Stimulated activated CD4-positive, alpha-beta T cell treated with anti-CD3 and anti-CD28 coated beads, Interleukin-15, amount 100 ng/mL, for 24 hours (primary cell): Measurements from ENCODE around the gene PCBP4.

Experiments used
- DNase-seq: peaks from one replicate; pipeline ENCODE4 v3.0.0-alpha.2; 2020

Gene PCBP4

DNA sequence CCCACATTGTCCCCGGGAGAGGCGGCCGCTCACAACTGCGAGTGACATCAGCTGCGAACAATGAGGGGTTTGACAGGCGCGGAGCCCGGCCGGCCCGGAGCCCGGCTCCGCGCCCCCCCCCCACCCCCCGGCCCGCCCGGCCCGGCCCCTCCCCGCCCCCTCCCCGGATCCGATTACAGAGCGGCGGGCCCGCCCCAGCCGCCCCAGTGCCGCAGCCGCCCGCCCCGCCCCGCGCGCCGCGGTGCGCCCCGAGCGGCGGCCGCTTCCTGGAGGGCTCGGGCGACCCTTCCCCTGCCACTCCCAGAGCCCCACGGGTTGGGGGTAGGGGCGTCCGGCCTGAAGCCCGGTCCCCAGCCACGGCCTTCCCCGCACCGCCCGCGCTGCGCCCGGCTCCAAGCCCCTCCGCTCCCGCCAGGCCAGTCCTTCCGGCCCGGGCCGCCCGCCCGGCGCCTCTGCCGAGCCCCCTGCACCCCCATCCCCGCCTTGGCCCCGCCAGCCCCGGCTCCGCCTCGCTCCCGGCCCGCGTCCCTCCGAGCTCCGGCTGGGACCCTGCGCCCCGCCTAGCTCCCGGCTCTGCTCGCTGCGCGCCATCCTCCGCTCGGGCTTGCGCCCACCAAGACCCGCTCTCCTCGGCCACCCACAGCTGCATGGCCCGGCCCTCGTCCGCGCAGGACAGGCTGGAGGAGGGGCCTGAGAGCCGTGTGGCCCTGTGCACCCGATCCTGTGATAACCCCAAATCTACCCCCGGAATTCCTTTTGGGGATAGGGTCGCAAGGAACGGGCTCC is at the start of gene PCBP4:
Gene PCBP4, minus strand, starts transcription at position 71 of the 786 bp plus-strand sequence. CDS start 6,214 bp downstream, outside the sequence.
- peak; percentile 54 for DNase-seq

DNA sequence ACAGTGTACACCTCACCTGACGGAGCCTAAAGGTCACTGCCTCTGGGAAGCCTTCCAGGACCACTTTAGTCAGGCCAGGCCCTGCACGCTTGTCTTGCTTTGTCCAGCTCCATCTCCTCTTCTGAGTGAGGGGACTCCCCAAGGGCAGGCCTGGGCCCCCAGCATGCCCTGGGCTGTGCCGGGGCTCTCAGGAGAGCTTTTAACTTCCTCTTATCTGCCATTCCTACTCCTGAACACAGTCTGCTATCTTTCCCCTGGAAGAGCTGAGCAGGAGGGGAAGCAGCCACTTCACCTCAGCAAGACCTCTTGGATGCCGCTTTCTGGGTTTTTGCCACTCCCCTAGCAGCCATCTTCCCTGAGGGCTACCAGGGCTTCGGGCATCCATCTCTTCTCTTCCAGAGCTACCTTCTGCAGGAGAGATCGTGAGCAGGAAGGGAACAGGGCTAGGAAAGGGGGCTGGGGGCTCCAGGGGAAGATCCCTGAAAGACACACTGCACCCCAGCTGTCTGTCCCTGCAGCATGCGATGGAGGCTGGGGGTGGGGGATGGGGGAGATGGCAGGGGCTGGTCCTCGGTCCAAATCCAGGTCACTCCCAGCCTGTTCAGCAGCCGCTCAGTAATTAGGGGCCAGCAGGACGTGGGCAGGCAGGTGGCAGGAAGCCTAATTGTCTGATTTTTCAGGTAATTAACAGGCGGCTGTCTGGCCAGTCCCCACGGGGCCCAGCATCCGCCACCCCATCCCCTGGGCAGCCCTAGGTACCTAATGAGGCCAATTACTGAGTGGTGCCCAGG is 48.4 kb upstream of the PCBP4 start:
- DNase-seq = no peak

DNA sequence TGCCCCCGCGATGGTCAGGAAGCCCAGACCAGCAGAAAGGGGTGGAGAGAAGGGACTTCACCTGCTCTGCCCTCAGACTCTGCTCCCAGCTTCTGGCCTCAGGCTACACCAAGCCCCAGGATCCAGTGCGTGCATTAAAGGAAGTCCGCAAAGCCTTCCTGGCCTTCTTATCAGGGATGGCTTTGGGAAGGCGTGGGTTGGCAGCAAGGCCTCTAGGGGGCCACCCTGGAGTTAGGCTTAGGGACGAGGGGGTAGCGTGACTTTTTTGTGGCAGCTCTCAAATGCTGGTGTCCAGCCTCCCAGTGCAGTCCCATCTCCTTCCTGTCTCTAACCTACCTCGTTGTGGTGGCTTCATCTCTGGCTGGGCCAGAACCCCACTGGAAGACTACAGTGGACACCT is 47.4 kb upstream of the PCBP4 start:
- DNase-seq = no peak

- no peak for DNase-seq
Measured at GRCh38 chr3:52013802-52014598, 46.7 kb upstream of the PCBP4 start.

DNA sequence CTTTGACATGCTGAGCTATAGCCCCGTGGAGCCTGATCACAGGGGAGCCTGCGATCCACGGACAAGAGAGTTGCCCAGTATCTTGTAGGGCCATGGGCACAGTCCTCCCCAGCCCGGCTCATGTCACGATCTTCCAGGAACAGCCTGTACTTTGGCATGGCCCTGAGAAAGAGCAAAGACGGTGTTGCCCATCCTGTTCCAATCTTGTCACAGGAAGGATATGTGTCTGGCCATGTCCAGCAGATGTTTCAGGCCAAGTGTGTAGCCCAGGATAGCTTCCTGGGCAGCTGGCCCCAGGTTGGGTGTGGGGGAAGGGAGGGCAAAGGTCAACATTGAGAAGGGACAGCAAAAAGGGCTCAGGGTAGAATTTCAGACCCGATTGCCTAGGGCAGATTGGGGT is 45.4 kb upstream of the PCBP4 start:
- no peak for DNase-seq

GRCh38 chr3:52010431-52010830 is 43.2 kb upstream of the PCBP4 start:
- DNase-seq = no peak

GRCh38 chr3:52007291-52007690 is 40.0 kb upstream of the PCBP4 start:
- no peak for DNase-seq

DNA sequence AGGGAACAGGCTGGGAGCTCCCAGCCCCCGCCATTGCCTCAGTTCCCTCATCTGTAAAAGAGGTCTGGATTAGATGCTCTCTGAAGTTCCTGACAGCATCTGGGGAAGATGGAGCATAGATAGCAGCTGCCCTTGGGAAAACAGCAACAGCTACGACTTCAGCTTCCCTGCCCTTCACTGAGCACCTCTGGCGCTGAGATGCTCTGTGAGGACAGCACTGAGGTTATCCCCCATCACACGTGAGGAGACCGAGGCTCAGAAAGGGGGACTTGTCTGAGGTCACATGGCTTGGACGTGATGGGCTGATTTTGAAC is 39.5 kb upstream of the PCBP4 start:
- DNase-seq = no peak

DNA sequence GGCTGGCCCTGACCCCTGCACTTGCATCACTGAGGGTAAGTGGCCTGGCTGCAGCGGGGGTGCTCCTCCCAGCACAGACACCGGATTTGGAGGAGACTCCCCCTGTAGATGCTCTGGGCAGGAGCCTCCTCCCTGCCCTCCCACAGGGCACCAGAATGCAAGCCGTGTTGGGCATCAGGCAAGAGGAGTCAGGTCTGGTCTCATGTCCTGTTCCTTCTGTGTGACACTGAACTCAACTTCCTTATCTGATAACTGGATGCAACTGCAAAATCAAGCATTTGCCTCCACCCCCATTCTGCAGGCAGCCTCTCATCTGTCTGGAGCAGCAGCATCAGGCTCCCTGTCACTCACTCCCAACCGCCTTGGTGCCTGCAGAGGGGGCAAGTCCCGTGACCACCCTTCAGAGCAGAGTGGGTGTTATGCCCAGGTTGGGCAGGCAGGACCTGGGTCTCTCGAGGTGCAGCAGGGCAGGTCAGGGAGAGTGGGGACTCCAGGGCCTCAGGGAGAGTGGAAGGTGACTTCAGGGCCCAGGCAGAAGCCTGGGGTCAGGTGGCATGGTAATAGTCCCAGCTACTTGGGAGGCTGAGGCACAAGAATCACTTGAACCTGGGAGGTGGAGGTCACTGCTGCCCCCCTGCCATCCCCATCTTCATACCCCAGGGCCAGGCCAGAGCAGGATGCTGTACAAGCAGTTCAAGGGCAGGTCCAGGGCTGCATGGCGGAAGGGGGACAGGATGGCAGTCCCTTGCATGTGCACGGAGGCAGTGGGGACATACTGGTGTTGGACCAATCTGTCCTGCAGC is 39.0 kb upstream of the PCBP4 start:
- DNase-seq = no peak

DNA sequence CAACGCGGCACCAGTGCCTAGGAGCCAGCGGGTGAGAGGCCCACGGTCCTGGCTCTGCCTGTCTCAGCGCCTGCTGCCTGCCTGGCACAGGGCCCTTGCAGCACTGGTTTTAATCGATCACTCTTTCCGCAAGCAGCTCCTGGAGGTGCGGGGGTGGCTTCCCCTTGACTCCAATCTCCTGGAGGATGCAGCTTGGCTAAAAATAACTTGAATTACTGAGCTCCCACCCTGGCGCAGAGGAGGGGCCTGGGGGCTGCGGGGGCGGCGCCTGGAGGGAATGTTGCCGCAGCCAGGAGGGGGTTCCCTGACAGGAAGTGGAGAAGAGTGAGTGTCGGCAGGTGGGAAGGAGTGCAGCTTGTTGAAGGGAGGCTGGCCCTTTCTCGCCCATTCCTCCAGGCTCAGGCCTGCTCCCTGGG is 38.3 kb upstream of the PCBP4 start:
- no peak for DNase-seq

DNA sequence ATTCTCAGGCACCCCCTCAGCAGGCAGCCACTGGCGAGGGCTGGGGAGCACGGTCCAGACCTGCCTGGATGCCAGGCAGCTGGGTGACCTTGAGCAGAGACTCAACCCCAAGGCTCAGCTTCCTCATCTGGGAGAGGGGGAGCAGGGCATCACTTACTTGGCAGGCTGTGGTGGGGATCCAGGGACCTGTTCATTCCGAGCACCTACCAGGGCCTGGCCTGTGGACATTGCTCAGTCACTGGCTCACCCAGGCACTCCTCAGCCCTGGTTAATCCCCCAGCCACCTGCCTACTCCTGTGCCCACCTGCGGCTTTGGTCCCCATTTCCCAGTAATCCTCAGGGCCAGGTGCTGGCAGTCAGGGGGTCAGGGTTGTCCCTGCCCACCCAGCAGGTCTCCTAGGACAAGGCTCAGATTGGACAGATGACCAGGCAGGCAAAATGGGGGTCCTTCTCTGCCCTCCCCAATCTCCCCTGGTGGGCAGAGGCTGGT is 37.7 kb upstream of the PCBP4 start:
- no peak for DNase-seq

GRCh38 chr3:52004163-52004787 is 37.0 kb upstream of the PCBP4 start:
- no peak for DNase-seq

GRCh38 chr3:52002748-52003147 is 35.5 kb upstream of the PCBP4 start:
- DNase-seq = no peak

DNA sequence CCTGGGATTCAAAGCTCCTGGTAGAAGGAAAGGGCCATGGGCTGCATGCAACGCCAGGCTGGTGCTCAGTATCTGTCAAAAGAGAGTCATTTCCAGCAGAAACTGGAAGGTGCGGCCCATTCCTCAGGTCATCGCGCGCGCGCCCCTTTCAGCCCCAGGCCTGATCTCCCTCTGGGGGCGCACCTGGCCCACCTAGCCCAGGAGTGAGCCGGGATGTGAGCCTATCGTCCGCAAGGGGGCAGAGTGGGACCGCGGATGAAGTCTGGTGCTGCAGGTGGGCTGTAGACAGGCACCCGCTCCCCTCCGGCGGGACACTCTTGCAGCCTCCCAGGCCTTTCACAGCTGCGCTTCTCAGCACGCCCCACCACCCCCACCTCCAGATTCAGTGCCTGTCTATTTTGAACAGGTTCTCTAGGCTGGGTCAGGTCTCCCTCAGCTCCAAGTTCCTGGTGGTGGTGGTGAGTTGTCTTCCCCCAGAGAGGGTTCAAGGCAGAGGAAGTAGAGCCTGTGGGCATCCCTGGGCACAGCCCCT is 34.3 kb upstream of the PCBP4 start:
- peak; percentile 89 for DNase-seq

DNA sequence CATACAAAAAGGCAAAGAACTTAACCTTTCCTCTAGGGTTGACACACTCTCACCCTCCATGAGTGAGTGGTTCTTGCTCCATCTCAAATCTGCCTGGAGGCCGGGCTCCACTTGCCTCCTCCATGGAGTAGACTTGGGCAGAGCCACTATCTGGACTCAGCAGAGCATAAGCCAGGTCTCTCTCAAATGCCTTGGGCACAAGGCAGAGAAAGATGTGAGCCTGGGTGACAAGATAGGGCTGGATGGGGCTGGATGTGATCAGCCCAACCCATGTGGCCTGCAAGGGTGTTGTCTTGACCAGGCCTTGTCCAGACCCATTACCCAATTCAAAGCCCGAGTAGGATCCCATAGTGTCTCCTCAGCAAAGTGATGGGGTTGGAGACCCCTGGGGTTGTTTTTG is 32.6 kb upstream of the PCBP4 start:
- DNase-seq = no peak

DNA sequence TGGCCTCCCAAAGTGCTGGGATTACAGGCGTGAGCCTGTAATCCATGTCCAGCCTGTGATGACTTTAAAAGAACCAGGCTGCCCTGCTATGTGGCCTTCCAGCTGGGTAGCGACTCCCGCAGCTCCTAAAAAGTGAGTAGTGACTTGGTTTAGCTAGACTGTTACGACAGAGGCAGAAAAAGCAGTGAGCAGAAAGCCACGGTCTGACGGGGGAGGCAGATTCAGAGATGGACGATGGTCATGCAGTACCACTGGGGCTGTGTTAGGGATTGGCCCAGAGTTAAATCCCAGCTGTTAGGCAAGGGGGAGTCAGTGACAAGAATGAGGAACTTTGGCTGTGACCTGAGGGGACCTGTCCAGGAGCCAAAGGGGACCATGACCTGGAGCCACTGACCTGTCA is 31.5 kb upstream of the PCBP4 start:
- DNase-seq = no peak

- no peak for DNase-seq
Measured at GRCh38 chr3:51997935-51998596, 30.8 kb upstream of the PCBP4 start.

DNA sequence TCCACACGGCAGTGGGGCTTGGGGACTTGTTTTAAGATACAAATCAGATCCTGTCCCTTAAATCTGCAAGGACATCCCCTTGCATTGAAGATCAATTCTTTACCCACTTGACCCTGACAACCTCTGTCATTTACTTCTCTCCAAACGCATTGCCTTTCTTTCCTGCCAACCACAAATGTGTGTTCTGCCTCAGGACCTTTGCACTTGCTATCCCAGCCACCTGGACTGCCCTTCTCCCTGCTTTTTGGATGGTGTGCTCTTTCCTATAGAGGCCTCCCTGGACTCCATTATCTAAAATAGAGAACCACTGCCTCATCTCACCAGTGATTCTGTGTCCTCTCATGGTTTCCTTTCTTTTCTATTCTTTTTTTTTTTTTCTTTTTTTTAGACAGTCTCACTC is 29.9 kb upstream of the PCBP4 start:
- DNase-seq = no peak

DNA sequence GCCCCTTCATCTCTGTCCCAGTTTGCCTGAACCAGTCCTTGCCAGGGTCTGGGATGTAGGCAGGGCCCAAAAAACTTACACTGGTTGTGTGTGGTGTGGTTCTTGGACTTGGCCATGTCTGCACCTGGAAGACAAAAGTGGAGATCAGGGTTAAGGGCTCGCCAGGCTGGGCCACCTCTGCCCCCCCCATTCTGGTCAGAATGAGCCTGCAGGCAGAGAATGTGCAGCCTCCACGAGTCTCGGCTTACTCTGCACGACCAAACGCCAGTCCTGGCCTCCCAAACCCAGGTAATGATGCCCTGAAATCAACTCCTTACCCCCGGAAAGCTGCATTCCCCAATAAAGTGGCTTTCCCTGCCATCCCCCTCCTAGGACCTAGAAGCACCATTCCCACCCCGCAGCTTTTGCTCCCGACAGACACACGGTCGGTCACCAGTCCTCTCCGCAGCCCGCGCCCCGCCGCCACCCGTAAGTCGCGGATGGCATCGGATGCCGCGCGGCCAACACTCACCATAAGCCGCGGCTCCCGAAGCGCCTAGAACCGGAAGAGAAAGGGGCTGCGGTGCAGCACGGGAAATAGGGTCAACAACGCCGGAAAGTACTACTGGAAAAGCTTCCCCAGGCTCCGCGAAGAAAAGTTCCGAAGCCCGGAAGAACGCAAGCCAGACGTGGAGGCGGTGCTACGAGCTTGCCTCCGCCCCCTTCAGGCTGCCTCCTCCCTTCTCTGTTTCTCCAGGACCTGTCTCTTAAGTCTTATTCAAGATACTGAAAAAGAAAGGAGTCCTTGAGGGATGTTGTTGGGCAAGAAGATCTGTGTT is 28.3 kb upstream of the PCBP4 start, which contains the start of gene RPL29:
Gene RPL29, minus strand, starts transcription at position 550 of the 818 bp plus-strand sequence. Its CDS starts 434 bp downstream, at position 116.
- DNase-seq = peak; percentile 93

- no peak for DNase-seq
Measured at GRCh38 chr3:51994530-51994929, 27.3 kb upstream of the PCBP4 start.
